ENCODE measurements around the gene CRYBG1. TPM values are rescaled to one million over a fixed set of nuclear protein-coding genes. Genes with fewer than 3 reads are reported as not detected.

The CRYBG1 gene
- total RNA-seq, 1 experiment from 2014 or later: 10.1 TPM

DNA sequence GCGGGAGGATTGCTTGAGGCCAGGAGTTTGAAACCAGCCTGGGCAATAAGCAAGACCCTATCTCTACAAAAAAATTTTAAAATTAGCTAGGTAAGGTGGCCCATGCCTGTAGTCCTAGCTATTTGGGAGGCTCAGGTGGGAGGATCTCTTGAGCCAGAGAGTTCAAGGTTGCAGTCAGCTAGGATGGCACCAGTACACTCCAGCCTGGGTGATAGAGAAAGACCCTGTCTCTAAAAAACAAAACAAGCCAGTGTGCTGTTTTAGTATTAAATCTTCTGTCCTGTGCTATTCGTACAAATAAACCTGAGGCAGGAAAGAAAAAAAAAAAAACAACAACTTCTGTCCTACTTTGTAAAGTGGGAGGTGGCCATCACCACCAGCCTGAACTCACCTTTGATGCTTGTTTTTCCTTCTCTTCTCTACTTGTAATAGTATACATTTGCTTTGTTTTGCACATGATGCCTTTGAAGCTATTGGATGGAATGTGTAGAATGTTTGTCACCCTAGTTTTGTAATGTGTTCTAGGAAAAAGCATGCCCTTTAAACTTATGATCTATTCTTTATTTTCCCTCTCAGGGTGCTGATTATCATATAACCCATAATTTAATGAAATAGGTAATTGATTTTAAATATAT is 102.5 kb downstream of the CRYBG1 start:
- no peaks in the 10 kb centered on the region for H3K9me3 Mint-ChIP-seq
- H3K27me3 Mint-ChIP-seq (ENCODE audit: low read depth): peaks cover 31% of the 10 kb centered on the region
- no peak for DNase-seq (ENCODE audit: low spot score)
- no peaks in the 10 kb centered on the region for H3K36me3 Mint-ChIP-seq
- peaks cover 32% of the 10 kb centered on the region for H3K4me1 Mint-ChIP-seq
- CTCF ChIA-PET: no interaction called here
- POLR2A ChIA-PET: no interaction called here
- no peak overlapping the region for H3K4me3 Mint-ChIP-seq
- no peak overlapping the region for H3K27ac Mint-ChIP-seq
- no peak for ATAC-seq
- no peak for TF ChIP-seq CTCF (IDR thresholded peaks at IDR 0.05)
- no peak for TF ChIP-seq MAX (CRISPR knock-in tag; IDR thresholded peaks at IDR 0.05)
- TF ChIP-seq NR1H2 (CRISPR knock-in tag; IDR thresholded peaks at IDR 0.05): no peak

- no peak for DNase-seq (ENCODE audit: low spot score)
- ATAC-seq: no peak
- H3K9me3 Mint-ChIP-seq: no peaks in the 10 kb centered on the region
- H3K4me3 Mint-ChIP-seq: no peak overlapping the region
- CTCF ChIA-PET: interaction anchor here (0.8 to 1.5 kb wide), 2 partner anchors 106 to 128 kb away, joined by 3 to 8 read pairs; partner anchors contain the start of gene CRYBG1
- no peaks in the 10 kb centered on the region for H3K36me3 Mint-ChIP-seq
- no peak overlapping the region for H3K27ac Mint-ChIP-seq
- TF ChIP-seq E2F4 (CRISPR knock-in tag; IDR thresholded peaks at IDR 0.05; ENCODE audit: borderline replicate concordance, low read depth): no peak
- TF ChIP-seq GRHL2 (CRISPR knock-in tag; IDR thresholded peaks at IDR 0.05; ENCODE audit: insufficient replicate concordance, severe bottlenecking): no peak
- no peak for TF ChIP-seq ZNF281 (CRISPR knock-in tag; IDR thresholded peaks at IDR 0.05)
- TF ChIP-seq PRRX2 (CRISPR knock-in tag; IDR thresholded peaks at IDR 0.05): no peak
- TF ChIP-seq, protein P1, sequence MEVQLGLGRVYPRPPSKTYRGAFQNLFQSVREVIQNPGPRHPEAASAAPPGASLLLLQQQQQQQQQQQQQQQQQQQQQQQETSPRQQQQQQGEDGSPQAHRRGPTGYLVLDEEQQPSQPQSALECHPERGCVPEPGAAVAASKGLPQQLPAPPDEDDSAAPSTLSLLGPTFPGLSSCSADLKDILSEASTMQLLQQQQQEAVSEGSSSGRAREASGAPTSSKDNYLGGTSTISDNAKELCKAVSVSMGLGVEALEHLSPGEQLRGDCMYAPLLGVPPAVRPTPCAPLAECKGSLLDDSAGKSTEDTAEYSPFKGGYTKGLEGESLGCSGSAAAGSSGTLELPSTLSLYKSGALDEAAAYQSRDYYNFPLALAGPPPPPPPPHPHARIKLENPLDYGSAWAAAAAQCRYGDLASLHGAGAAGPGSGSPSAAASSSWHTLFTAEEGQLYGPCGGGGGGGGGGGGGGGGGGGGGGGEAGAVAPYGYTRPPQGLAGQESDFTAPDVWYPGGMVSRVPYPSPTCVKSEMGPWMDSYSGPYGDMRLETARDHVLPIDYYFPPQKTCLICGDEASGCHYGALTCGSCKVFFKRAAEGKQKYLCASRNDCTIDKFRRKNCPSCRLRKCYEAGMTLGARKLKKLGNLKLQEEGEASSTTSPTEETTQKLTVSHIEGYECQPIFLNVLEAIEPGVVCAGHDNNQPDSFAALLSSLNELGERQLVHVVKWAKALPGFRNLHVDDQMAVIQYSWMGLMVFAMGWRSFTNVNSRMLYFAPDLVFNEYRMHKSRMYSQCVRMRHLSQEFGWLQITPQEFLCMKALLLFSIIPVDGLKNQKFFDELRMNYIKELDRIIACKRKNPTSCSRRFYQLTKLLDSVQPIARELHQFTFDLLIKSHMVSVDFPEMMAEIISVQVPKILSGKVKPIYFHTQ (CRISPR knock-in tag; IDR thresholded peaks at IDR 0.05): no peak
- TF ChIP-seq NR2C2 (CRISPR knock-in tag; IDR thresholded peaks at IDR 0.05): no peak
- no peak for TF ChIP-seq ZNF232 (CRISPR knock-in tag; IDR thresholded peaks at IDR 0.05)
- no peak for TF ChIP-seq FOXJ3 (CRISPR knock-in tag; IDR thresholded peaks at IDR 0.05; ENCODE audit: borderline replicate concordance)
- TF ChIP-seq ATF2 (CRISPR knock-in tag; IDR thresholded peaks at IDR 0.05; ENCODE audit: borderline replicate concordance, low read depth): no peak
- no peak for TF ChIP-seq JUN (CRISPR knock-in tag; IDR thresholded peaks at IDR 0.05)
- no peak for TF ChIP-seq TCF7 (CRISPR knock-in tag; IDR thresholded peaks at IDR 0.05; ENCODE audit: low read depth)
- TF ChIP-seq ETV6 (CRISPR knock-in tag; IDR thresholded peaks at IDR 0.05): no peak
- TF ChIP-seq MYBL2 (CRISPR knock-in tag; IDR thresholded peaks at IDR 0.05): no peak
- no peak for TF ChIP-seq ZNF416 (CRISPR knock-in tag; IDR thresholded peaks at IDR 0.05)
- TF ChIP-seq ZMAT4 (CRISPR knock-in tag; IDR thresholded peaks at IDR 0.05): no peak
- no peak for TF ChIP-seq PREB (CRISPR knock-in tag; IDR thresholded peaks at IDR 0.05; ENCODE audit: borderline replicate concordance)
- TF ChIP-seq IRF1 (CRISPR knock-in tag; IDR thresholded peaks at IDR 0.05): no peak
- TF ChIP-seq CREB1 (CRISPR knock-in tag; IDR thresholded peaks at IDR 0.05): no peak
- no peak for TF ChIP-seq CBFB (CRISPR knock-in tag; IDR thresholded peaks at IDR 0.05; ENCODE audit: low read depth)
- POLR2A ChIA-PET: interaction anchor here (0.5 kb wide), 1 partner anchor 647 kb away, joined by 3 read pairs; no protein-coding TSS in a partner anchor
- H3K4me1 Mint-ChIP-seq: peaks cover 13% of the 10 kb centered on the region
- peaks cover 18% of the 10 kb centered on the region for H3K27me3 Mint-ChIP-seq (ENCODE audit: low read depth)
These were observed 105.7 kb downstream of the CRYBG1 start for GRCh38 chr6:106466211-106466610.

Data from WTC11 (cell line).